DND-41 (cell line): ENCODE measurements around the gene CCDC38.

Source experiments
- ATAC-seq: fragments of 200-7000 bp; cut with Tn5 transposase; 3 replicates; pipeline ENCODE4 v1.9.1; 2021; ENCODE audit warnings: low read depth; ENCODE audit not compliant: insufficient read depth
- DNase-seq: peaks from one replicate; pipeline ENCODE4 v3.0.0-alpha.2; 2020
- H2AFZ ChIP-seq: 2 replicates; pipeline ENCODE4 v1.6.0; 2012; ENCODE audit warnings: low read depth, low read length
- H3K27ac ChIP-seq: 2 replicates; pipeline ENCODE4 v1.5.1; 2012; ENCODE audit warnings: low read length, inconsistent platforms
- H3K27me3 ChIP-seq: fragments of 200-600 bp; sonication (generic); 2 replicates; pipeline ENCODE4 v1.6.0; 2012; ENCODE audit warnings: low read length, mild to moderate bottlenecking, inconsistent platforms; ENCODE audit not compliant: insufficient read depth, poor library complexity
- H3K36me3 ChIP-seq: 2 replicates; pipeline ENCODE4 v1.5.1; 2012; ENCODE audit warnings: low read length, inconsistent platforms; ENCODE audit not compliant: insufficient read depth
- H3K4me1 ChIP-seq: 2 replicates; pipeline ENCODE4 v1.5.1; 2012; ENCODE audit warnings: mild to moderate bottlenecking, low read length; ENCODE audit not compliant: insufficient read depth
- H3K4me2 ChIP-seq: 2 replicates; pipeline ENCODE4 v1.6.0; 2012; ENCODE audit warnings: mild to moderate bottlenecking, moderate library complexity, low read length, inconsistent platforms; ENCODE audit not compliant: insufficient read depth
- H3K4me3 ChIP-seq, 2 experiments: fragments of 200-600 bp in 1 of 2; shearing (Covaris generic) in 1 of 2; 2 replicates each; pipeline ENCODE4 v1.5.1; 2012 to 2016; ENCODE audit warnings: inconsistent platforms in 2 of 2, low read length in 2 of 2, mild to moderate bottlenecking in 2 of 2, low read depth in 1 of 2, moderate library complexity in 1 of 2
- H3K79me2 ChIP-seq: 2 replicates; pipeline ENCODE4 v1.6.0; 2012; ENCODE audit warnings: low read length, inconsistent platforms; ENCODE audit not compliant: insufficient read depth
- H3K9ac ChIP-seq: 2 replicates; pipeline ENCODE4 v1.6.0; 2012; ENCODE audit warnings: low read depth, mild to moderate bottlenecking, inconsistent platforms, low read length, moderate library complexity
- H3K9me3 ChIP-seq: 2 replicates; pipeline ENCODE4 v1.5.1; 2012; ENCODE audit warnings: low read length, moderate library complexity, mild to moderate bottlenecking, inconsistent platforms; ENCODE audit not compliant: insufficient read depth, severe bottlenecking
- H4K20me1 ChIP-seq: 2 replicates; pipeline ENCODE4 v1.6.0; 2012; ENCODE audit warnings: low read length; ENCODE audit not compliant: insufficient read depth
- EZH2 ChIP-seq: IDR thresholded peaks from 3 replicates; pipeline ENCODE4 v1.6.1; 2012; ENCODE audit warnings: borderline replicate concordance, low read depth, mild to moderate bottlenecking, moderate library complexity, low read length, inconsistent platforms; ENCODE audit not compliant: severe bottlenecking
- TF ChIP-seq, protein P1 (sequence below): IDR thresholded peaks from 2 replicates; pipeline ENCODE4 v1.5.1; 2012; ENCODE audit warnings: borderline replicate concordance, low read length, moderate library complexity, mild to moderate bottlenecking; ENCODE audit not compliant: poor library complexity, severe bottlenecking; ENCODE audit errors: extremely low read depth

CCDC38 gene

DNA sequence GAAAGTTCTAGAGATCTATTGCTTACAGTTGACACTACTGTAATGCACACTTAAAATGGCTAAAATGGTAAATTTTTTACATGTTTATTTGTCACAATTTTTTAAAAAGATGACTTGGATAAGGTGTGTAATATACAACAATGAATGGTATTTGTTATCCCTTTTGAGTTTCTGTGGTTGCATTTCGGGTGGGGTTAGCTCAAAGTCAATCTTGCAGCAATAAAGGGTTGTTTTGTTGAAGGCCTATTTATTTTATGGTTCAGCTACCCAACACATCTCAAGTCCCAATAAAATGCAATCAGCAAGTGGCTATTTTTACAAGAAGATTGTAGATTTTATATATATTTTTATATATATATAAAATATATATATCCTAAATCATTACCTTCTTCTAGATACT, 61.5 kb downstream of the CCDC38 start:
- no peaks in the 10 kb centered on the region for H3K27me3 ChIP-seq
- H4K20me1 ChIP-seq = no peaks in the 10 kb centered on the region
- H3K4me2 ChIP-seq = no peak overlapping the region
- H3K9me3 ChIP-seq = peaks cover 4% of the 10 kb centered on the region
- no peak overlapping the region for H3K27ac ChIP-seq
- ATAC-seq (no peak), DNase-seq (no peak)
- H3K9ac ChIP-seq = no peak overlapping the region
- H3K4me3 ChIP-seq = no peak overlapping the region
- H3K36me3 ChIP-seq = no peaks in the 10 kb centered on the region
- TF ChIP-seq, protein P1, sequence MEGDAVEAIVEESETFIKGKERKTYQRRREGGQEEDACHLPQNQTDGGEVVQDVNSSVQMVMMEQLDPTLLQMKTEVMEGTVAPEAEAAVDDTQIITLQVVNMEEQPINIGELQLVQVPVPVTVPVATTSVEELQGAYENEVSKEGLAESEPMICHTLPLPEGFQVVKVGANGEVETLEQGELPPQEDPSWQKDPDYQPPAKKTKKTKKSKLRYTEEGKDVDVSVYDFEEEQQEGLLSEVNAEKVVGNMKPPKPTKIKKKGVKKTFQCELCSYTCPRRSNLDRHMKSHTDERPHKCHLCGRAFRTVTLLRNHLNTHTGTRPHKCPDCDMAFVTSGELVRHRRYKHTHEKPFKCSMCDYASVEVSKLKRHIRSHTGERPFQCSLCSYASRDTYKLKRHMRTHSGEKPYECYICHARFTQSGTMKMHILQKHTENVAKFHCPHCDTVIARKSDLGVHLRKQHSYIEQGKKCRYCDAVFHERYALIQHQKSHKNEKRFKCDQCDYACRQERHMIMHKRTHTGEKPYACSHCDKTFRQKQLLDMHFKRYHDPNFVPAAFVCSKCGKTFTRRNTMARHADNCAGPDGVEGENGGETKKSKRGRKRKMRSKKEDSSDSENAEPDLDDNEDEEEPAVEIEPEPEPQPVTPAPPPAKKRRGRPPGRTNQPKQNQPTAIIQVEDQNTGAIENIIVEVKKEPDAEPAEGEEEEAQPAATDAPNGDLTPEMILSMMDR = no peak
- no peak for TF ChIP-seq EZH2
- no peak overlapping the region for H2AFZ ChIP-seq
- H3K79me2 ChIP-seq = no peaks in the 10 kb centered on the region
- H3K4me1 ChIP-seq = no peaks in the 10 kb centered on the region

DNA sequence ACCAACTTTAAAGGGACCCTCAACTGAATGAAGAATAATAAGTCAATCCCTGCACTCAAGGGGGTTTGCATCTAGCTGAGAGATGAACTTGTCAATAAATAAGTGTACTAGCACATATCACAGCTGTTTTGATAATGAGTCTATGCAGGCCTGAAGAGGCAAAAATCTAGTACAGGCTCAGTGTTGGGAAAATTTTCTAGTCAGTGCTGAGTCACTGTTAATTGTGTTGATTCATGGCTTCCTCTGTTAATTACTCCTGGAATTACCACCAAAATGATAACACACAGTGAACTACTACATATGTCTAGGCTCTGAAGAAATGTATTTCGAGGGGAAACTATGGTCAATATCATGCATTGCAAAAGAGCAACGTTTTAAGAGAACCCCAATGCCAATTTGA, 64.8 kb downstream of the CCDC38 start:
- Histone ChIP-seq H2AFZ (no peak overlapping the region), H4K20me1 (no peaks in the 10 kb centered on the region), H3K4me2 (no peak overlapping the region), H3K27ac (no peak overlapping the region), H3K79me2 (no peaks in the 10 kb centered on the region), H3K9me3 (no peaks in the 10 kb centered on the region), H3K4me1 (no peaks in the 10 kb centered on the region), H3K36me3 (peaks cover 6% of the 10 kb centered on the region; the same call in 1 of the 2 replicates), H3K4me3 (no peak overlapping the region), H3K27me3 (no peaks in the 10 kb centered on the region), H3K9ac (no peak overlapping the region)
- TF ChIP-seq, protein P1 = no peak
- no peak for TF ChIP-seq EZH2
- no peak for DNase-seq
- no peak for ATAC-seq

DNA sequence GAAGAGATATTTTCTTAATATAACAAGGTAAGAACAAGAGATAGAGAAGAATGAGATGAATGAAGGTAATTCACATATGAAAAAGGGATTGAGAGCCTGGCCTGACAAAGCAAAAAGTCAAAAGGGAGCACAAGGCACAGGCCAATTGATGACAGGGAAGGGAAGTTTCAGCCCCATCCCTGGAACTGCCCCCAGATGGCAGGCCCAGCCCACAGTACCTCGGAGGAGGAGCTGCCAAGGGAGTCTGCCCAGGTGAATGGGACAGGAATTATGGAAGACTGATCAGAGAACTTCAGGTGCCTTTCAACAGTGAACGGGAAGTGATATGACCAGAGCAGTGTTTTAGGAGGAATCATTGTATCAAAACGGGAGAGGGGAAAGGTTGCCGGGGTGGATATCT, 68.0 kb downstream of the CCDC38 start:
- Histone ChIP-seq H3K9ac (no peak overlapping the region), H3K4me3 (no peak overlapping the region), H2AFZ (no peak overlapping the region), H3K27me3 (no peaks in the 10 kb centered on the region), H3K4me1 (no peaks in the 10 kb centered on the region), H3K4me2 (no peak overlapping the region), H3K36me3 (peaks cover 26% of the 10 kb centered on the region; the same call in 1 of the 2 replicates), H4K20me1 (no peaks in the 10 kb centered on the region), H3K9me3 (no peaks in the 10 kb centered on the region), H3K79me2 (no peaks in the 10 kb centered on the region), H3K27ac (no peak overlapping the region)
- ATAC-seq (no peak), DNase-seq (no peak)
- TF ChIP-seq, protein P1 = no peak
- TF ChIP-seq EZH2 = no peak

DNA sequence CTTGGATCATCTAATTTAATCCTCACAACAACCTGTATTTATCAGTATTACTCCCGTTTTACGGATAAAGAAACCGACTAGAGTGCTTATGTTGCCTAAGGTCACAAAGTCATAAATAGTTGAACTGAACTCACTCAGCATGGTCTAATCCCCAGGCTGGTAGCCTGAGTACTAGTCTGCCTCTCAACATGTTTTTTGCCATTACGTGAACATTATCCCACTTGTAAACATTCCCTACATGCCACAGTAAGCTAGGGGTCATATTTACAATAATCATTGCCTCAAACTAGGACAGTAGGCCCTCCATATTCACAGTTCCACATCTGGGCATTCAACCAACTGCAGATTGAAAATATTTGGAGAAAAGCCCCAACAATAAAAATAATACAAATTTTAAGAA, 71.5 kb downstream of the CCDC38 start:
- Histone ChIP-seq H3K9me3 (no peaks in the 10 kb centered on the region), H3K4me1 (no peaks in the 10 kb centered on the region), H3K27me3 (no peaks in the 10 kb centered on the region), H3K36me3 (peaks cover 58% of the 10 kb centered on the region), H3K9ac (no peak overlapping the region), H3K4me3 (no peak overlapping the region), H3K27ac (no peak overlapping the region), H3K79me2 (0 out of 2 replicates have a peak, but pooled peaks cover 2% of the 10 kb centered on the region), H4K20me1 (peaks cover 4% of the 10 kb centered on the region; the same call in 1 of the 2 replicates), H2AFZ (no peak overlapping the region), H3K4me2 (no peak overlapping the region)
- TF ChIP-seq, protein P1 = no peak
- TF ChIP-seq EZH2 = no peak
- DNase-seq (no peak), ATAC-seq (no peak)
